ENCODE data around the gene FKBP11.
"Not testable (repeated sequence)": the region's sequence is repeated elsewhere in the genome, so short reads cannot be mapped to it uniquely, and the experiment has no call there.

The FKBP11 gene

DNA sequence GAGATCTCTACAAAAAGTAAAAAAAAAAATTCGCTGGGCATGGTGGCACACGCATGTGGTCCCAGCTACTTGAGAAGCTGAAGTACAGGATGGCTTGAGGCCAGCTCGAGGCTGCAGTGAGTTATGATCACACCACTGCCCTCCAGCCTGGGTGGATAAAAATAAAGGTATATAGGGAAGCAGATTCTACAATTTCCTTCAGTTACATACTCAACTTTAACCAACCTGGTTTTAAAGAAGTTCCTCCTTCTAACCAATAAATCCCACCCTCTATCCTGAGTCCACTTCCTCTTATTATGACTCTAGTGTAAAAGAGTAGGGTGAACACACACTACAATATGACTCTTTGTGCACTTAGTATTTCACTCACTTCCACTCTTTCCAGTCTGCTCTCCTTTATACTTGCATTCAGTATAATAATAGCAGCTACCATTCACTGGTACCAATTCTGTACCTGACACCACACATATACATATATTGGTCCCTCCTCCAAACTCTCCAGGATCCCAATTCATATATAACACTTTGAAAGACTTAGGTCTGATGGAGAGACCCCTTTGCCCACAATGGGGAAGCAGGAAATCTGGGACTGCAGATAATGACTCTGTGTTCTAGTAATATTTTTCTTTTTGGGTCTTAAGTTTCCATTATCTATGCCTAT is 29.7 kb upstream of the FKBP11 start:
- DNase-seq (ENCODE audit: low spot score), result no peak

DNA sequence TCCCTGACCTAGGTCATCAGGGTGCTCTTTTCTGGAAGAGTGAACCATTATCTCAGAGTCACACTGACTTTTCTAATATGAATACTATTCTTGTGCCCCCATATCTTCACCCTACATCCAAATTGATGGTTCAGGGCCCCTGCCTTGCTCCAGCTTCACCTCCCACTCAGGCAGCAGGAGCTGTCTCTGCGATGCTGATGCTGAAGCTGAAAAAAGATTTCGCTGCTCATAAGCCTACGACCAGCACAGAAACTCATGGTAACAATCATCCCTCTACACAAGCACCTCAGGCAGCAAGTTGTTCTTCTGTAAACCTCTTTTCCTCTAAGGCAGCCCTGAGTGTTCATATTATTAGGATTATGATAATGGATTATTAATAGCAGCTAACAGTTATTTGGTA is 28.8 kb upstream of the FKBP11 start:
- DNase-seq (ENCODE audit: low spot score), result no peak

DNA sequence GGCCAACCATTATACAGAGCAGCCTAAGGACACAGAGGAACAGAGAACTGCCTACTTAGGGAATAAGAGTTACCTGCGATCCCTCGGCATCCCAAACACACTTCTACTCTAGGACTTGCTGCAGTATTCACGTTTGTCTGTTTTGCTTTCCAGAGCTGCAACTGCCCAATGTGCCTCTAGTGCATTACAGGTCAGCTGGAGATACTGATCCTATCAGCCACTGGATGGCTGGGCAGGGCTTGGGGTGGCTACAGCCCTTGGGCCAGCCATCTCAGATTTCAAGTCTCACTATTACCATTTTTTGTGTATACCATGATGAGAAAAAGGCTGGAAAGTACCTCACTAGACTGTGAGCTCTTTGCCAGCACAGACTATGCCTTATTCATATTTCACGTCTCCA is 27.4 kb upstream of the FKBP11 start:
- DNase-seq (ENCODE audit: low spot score), result no peak

DNA sequence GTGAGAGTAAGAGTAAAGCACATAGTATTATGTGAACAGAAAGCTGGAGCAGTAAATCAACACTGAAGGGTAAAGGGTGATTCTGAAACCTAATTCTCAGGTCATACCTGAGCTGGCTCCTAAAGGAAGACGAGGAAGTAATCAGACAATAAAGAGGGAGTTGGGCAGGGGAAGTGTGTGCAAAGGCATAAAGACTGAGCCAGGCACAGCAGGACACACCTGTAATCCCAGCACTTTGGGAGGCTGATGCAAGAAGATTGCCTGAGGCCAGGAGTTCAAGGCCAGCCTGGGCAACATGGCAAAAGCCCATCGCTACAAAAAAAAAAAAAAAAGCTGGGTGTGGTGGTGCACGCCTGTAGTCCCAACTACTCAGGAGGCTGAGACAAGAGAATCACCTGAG is 22.4 kb upstream of the FKBP11 start:
- DNase-seq (ENCODE audit: low spot score), result peak; percentile 34

DNA sequence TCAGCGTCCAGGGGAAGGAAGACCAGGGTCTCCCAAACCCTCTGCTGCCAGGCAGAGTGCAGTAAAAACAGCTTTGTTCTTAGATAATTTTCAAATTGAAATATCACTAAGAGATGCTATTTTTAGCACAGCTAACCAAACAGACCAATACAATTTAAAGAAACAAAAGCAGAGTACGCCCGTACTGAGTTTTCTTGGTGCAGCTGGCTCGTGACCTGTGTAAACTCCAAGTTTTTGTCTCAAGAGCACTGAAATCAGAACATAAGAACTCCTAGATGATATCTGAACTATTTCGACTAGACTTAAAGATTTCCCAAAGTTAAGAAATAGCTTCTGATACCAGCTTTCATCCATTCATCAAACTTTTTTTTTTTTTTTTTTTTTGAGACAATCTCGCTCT is 21.7 kb upstream of the FKBP11 start:
- DNase-seq (ENCODE audit: low spot score), result no peak

DNA sequence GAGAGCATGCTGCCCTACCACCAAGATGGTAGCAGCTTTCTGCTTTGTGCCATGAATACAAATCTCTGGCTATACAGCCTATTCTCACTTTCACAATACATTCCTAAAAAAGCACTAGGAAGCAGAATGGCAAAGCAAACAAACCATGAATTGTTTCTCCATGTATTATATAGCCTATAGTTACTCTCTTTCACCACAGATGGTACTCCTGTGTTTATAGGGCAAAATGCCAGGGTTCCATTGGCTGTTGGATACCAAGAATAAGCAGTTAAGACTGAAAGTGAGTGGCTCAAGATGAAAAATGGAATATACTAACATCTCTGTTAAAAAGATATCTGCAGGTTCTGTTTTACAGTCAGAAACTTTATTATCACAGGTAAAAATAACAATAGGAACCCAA is 20.9 kb upstream of the FKBP11 start:
- DNase-seq (ENCODE audit: low spot score), result no peak

DNA sequence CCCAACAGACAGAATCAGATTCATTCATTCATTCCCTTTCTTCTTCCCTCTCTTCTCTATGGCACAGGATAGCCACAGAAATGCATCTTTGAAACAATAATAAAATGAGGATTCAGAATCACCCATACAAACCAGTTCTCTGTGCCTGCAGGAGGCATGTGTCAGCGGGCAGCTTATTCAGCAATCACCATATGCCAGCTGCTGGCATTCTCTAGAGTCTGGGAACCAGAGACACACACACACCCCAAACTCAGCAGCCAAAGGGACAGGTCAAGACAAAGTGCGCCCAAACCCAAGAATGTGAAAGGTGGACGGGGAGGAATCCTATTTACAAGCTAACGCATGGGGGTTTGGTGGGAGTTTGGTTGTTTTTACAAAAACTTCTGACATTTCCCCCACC is 17.9 kb upstream of the FKBP11 start:
- DNase-seq (ENCODE audit: low spot score), result no peak

DNA sequence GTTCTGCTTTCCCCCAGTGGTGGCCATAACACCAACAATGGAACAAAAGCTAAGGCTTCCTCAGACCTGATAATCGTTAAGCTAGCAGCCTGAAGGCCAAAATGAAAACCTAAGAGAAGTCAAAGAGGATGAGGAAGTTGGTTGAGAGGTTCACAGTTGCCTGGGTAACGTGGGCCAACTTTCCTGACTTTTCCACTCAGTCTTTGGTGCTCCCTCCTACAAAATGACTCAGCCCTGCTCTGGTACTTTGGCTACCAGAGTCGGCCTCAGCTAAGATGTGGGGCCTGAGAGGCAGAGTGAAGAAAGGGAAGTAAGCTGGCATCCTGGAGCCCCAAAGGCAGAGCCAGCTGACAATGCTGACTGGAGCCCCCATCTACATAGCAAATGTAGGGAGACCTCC is 14.9 kb upstream of the FKBP11 start:
- no peak for DNase-seq (ENCODE audit: low spot score)

DNA sequence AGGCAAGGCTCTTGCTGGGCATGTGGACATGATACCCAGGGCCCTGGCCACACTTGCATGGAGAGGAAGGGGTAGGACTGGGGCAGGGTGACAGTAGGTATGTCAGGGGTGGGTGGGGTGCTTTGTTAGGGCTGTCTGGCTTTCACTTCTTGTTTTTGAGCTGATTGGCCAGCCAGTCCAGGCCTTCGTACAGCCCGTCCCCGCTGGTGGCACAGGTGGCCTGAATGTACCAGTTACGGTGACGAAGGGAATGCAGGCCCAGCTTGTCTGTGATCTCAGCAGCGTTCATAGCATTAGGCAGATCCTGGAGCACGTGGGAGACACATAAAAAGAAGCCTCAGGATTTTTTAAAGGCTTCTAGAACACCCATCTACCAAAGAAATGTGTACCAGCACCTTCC is 13.5 kb upstream of the FKBP11 start:
- no peak for DNase-seq (ENCODE audit: low spot score)

DNA sequence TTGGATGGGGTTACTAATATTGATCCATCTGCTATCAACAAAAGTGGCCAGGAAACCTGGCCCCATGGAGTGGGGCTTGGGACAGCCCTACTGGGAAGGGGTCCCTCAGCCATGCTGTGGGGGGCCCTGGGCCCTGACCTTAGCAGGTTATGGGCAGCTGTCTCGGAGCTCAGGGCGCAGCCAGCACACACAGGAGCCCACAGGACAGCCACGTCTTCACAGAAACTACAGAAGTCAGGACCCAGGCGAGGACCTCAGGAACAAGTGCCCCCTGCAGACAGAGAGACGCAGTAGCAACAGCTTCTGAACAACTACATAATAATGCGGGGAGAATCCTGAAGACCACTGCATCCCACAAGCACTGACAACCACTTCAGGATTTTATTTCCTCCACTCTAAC is 11.9 kb upstream of the FKBP11 start:
- DNase-seq (ENCODE audit: low spot score), result no peak

DNA sequence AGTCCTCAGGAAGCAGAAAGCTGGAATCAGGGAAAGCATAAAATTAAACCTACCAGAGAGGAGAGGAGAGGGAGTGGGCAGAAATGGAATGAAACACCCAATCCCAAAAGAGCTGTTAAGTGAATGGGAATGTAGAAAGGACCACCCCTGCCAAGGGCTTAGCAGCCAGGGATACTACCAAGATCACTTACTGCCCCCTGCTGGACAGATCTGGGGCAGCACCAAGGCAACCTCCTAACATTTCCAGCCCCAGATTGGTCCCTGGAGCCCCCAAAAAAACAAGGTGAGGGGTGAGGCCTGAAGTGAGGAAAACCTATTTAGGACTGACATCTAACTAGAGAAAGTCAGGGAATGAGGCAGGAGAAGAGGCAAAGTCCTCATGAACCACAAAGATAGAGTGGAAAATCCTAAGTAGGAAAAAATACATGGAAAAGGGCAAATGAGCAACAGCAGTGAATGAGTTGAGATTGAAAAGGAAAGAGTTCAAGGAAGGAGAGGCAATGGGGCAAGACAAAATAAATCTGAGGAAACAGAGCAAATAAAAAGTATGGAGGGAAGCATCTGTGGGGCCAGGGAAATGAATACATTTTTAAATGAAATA is 11.2 kb upstream of the FKBP11 start:
- DNase-seq (ENCODE audit: low spot score), result peak; percentile 60

DNA sequence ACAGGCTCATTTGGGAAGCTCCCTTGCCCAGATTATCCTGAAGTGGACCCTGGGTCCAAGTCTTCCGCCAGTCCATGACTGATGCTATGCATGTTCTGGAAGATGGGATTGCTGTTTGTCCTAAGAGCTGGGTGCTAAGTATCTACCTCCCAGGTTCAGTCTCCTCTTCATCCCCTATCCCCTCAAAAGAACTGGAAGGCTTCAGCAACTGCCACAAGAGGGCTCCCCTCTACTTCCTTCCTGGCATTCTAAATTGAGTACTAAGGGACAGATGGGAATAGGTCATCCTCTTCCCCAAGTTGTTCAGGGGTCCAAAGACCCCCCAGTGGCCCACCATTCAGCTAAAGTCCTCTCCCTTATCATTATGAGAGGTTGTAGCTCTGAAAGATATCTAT is 9.0 kb upstream of the FKBP11 start:
- DNase-seq (ENCODE audit: low spot score), result no peak

DNA sequence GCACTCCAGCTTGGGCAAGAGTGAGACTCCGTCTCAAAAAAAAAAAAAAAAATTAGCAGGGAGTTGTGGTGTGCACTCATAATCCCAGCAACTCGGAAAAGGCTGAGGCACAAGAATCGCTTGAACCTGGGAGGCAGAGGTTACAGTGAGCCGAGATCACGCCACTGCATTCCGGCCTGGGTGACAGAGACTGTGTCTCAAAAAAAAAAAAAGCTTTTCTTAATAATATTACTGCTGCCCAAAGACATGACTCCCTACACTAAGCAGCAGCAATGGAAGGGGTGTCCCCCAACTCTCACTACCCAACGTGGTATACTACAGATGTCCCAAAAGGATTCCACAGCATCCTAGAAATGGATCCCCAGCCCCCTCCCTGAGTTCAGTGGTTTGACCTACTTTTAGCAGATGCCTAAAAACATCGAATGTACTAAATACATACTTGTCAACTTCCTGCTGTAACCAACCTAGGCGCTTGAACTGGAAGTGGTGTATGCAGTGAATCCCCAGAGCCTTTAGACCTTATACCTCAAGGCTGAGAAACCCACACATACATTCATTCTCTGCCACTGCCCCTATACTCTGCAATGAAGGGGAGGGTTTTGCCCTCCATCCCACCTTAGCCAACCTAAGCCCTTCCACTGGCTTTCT is 8.5 kb upstream of the FKBP11 start:
- DNase-seq (ENCODE audit: low spot score), result no peak

DNA sequence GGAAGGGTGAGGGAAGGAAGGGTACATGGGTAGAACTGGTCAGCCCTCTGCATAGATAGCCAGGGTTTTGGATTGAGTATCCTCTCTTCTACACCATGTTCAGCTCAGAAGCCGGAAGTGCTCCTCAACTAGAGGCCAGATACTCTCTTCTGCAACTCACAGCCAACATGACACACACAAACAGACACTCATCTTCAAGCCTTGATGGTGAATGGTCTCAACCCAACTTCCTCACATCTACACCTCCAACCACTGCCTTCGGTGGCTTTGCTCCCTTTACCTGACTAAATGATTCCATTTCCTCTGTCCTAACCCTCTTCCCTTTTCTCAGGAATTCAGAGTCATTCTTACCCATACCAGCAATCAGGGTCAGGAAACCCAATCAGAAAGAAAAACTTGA is 7.6 kb upstream of the FKBP11 start:
- DNase-seq (ENCODE audit: low spot score), result no peak

DNA sequence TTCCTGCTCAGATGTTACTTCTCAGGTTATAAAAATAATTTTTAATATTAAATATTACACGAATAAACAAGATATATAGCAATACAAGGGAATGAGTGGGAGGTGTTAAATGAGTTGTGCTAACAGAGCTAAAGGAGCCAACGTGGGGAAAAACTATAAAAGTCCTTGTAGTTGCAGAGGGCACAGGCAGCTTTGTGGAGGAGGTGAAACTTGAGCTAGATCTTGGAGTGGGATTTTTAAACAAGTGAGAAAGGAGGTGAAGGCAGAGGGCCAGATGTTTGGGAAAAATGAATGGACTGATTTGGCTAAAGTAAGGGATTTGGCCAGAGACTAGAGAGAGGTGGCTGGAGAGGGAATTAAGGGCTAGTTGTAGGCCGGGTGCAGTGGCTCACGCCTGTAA is 5.2 kb upstream of the FKBP11 start:
- no peak for DNase-seq (ENCODE audit: low spot score)

DNA sequence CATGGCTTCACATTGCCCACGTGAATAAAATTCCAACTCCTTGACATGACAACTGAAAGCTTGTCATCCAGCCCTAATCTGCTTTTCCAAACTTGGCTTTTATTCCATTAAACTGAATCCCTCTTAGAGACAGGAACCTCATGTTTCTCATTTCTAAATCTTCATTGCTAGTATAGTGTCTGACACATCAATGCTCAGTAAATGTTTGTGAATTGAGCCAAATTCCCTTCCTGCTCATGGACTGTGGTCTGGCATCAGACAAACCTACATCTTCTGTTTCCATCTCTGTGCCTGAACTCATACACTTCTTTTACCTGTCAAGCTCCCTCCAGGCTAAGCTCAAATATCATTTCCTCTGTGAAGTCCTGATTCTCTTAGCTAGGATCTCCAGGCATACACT is 4.3 kb upstream of the FKBP11 start:
- no peak for DNase-seq (ENCODE audit: low spot score)

DNA sequence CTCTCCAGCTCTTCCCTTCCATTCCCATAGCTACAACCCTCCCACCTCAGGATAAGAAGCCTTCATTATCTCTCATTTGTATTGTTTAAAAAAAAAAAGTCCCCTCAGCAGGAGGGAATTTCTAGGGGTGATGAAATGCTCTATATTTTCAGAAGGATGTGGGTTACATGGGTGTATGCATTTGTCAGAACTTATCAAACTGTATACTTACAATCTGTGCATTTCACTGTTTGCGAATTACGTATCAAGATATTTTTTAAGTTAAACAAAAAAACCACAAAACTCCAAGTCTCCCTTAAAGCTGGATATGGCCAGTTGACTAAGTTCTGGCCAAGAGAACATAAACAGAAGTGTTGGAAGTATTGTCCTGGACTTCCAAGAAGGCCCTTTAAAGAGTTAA is 2.0 kb upstream of the FKBP11 start:
- DNase-seq (ENCODE audit: low spot score), result no peak

DNA sequence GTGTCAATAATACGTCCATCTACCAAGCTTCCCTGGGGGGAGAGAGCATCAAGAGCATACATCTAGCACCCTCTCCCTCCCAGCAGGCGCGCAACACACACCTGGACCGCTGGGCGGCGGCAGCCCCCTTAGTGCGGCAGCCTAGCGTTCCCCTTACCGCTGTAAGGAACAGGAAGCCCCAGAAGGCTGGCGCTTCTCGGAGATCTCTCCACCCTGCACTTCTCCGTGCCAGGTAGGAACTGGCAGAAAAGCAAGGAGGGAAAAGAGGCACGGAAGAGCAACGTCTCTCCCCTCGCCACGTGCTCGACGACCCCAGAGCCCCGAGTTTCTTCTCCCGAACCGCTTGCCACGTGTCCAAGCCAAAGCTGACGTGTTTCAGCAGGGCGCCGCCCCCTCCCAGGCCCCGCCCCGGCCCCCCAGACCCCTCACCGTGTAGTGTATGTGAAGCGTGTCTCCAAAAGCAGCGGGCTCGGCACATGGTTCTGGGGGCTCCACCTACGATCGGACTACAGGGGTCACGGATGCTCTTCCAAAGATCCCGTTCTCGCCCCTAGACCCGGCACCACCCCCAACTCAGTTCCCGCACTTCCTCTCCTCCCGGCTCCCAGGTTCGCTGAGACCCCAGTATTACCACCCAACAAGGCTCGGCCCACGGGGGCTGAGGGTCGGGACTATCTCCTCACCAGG is 532 bp downstream of the FKBP11 start:
- DNase-seq (ENCODE audit: low spot score), result peak; percentile 71

DNA sequence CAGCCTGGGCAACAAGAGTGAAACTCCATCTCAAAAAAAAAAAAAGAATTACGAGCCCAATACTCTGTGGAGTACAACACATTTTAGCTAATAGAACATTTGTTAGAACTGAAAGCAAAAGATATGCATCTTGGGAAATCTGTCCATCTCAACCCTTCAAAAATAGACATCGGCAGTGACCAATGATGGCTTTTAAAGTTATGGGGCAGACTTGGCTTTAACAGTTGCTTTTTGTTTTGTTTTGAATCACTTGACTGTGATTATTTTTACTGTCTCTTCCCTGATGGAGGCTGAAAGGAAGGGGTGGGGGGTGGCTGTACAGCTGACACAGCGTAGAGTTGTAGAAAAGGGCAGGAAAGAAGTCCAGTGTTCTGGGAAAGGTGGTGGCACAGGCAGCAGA is 2.2 kb downstream of the FKBP11 start:
- no peak for DNase-seq (ENCODE audit: low spot score)

DNA sequence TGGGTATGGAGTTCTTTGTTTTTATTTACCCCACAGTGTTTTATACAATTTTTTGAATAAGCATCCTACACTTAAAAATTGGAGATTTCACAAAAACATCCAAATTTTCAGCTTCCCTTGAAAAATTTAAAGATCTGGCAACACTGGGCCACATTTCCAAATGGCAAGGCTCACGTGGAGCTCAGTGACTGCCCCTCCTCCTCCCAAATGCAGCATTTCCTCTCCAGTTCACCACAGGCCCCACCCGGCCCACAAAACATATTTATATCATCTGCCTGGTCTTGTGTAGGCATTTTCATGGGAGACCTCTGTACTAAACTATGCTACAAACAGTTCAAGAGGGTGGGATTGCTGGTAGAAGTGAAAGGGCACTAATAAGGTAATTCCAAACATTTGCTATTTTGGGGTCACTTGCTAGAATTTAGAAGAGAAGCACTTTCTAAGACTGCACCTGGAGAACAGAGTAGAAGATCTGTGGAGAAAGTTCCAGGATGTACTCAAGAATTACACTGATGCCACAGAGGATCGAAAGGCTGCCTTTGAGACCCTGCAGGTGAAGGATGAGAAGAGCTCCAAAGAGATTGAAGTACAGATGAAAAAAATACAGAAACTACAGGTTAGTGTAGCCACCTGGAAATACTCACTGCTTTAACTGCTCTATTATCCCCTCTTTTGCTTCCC is 7.3 kb downstream of the FKBP11 start:
- DNase-seq (ENCODE audit: low spot score), result no peak

DNA sequence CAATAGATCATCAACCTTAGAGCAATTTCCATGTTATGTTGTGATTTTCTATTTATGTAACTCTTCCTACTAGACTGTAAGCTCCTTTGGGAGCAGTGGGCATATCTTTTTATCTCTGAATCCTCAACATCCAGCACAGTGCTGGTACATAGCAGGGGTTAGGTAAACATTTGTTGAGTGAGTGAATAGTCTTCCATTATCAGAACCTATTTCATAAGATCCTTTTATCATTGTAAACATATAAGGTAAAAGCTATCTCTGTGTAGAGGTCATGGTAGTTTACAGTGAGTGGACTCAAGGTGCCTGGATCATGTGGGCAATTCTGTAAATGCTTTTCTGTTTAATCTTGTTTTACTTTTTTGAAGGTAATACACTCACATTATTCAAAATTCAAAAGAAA is 15.1 kb downstream of the FKBP11 start:
- DNase-seq (ENCODE audit: low spot score), result no peak

DNA sequence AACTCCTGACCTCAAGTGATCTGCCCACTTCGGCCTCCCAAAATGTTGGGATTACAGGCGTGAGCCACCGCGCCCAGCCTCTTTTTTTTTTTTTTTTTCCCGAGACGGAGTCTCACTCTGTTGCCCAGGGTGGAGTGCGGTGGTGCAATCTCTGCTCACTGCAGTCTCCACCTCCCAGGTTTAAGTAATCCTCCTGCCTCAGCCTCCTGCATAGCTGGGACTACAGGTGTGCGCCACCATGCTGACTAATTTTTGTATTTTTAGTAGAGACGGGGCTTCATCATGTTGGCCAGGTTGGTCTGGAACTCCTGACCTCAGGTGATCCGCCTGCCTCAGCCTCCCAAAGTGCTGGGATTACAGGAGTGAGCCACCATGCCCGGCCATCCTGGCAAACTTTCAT is 15.6 kb downstream of the FKBP11 start:
- not testable (repeated sequence) for DNase-seq (ENCODE audit: low spot score)

DNA sequence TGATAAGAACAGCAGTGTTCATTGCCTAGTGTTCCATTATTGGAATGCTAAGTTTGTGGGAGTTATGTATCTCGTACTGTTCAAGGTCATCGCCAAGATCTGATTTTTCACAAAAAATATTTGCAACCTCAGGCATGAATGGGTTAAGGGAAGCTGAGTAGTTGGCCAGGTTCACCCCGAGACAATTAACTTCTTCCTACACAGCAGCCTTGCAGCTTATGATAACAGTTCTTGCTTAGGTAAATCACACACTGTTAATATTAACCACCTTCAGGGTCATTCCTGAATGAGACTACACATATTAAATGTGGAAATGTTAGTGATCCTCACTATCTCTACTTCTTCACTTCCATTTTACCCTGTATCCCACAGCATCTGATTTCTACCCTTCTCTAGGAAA is 18.0 kb downstream of the FKBP11 start:
- DNase-seq (ENCODE audit: low spot score), result no peak

Measured in LoVo (cell line).